SK-N-SH treated with all-trans-retinoic acid at 6 μM for 48 hours (cell line): Measurements from ENCODE around the gene LANCL1.

Experiments
- ARNTL ChIP-seq: fragments of 450-650 bp; formaldehyde crosslinking; IDR thresholded peaks from 2 replicates; pipeline ENCODE4 v1.5.0; 2020; ENCODE audit warnings: low read depth, mild to moderate bottlenecking, moderate library complexity, borderline replicate concordance
- GLIS3 ChIP-seq: fragments of 250-450 bp; sonication (Bioruptor Pico); IDR thresholded peaks from 2 replicates; pipeline ENCODE4 v1.5.0; 2020; ENCODE audit warnings: mild to moderate bottlenecking, moderate library complexity
- ZNF565 ChIP-seq: fragments of 450-650 bp; formaldehyde crosslinking; conservative IDR thresholded peaks from 2 replicates; pipeline ENCODE4 v1.5.0; 2020; ENCODE audit warnings: low read depth, mild to moderate bottlenecking, moderate library complexity
- ZNF70 ChIP-seq: fragments of 450-650 bp; formaldehyde crosslinking; IDR thresholded peaks from 2 replicates; pipeline ENCODE4 v1.5.0; 2020; ENCODE audit warnings: mild to moderate bottlenecking, moderate library complexity
- TF ChIP-seq, protein P1 (sequence below): fragments of 250-450 bp; sonication (Bioruptor Pico); IDR thresholded peaks from 2 replicates; pipeline ENCODE4 v1.5.1; 2021; ENCODE audit warnings: mild to moderate bottlenecking, moderate library complexity

DNA sequence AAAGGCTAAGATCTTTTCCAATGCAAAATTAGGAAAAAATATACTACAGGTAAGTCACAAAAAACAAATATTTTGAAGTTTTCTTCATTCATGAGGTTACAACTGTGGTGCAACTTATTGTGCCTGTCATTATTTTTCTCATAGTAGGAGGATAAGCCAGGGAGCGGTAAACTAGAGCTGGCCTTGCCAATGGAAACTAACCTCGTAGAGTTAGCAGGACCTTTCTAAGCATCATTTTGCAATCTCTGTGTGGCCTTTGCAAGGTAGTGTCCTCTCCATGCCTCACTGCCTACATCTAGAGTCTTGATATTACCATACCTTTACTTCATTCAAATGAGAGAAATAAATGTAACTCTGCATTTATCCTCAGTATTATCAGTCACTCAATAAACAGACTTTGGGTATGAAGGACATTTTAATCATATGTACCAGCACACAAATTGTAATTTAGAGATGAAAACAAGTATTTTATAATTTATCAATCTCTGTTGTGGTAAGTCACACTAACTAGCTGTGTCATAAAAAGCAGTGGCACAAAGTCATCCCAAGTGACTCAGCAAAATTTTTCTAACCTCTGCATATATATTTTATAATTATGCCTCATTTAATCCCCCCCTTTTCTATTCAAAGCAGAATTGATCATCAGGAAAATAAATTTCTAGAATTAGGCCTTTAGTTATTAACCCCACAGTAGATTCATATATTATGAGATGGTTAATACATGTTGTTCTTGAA lies 47.0 kb downstream of the LANCL1 start:
- TF ChIP-seq ARNTL (CRISPR knock-in tag) (no peak), ZNF565 (CRISPR knock-in tag) (no peak), GLIS3 (no peak), ZNF70 (CRISPR knock-in tag) (no peak)
- TF ChIP-seq, protein P1, sequence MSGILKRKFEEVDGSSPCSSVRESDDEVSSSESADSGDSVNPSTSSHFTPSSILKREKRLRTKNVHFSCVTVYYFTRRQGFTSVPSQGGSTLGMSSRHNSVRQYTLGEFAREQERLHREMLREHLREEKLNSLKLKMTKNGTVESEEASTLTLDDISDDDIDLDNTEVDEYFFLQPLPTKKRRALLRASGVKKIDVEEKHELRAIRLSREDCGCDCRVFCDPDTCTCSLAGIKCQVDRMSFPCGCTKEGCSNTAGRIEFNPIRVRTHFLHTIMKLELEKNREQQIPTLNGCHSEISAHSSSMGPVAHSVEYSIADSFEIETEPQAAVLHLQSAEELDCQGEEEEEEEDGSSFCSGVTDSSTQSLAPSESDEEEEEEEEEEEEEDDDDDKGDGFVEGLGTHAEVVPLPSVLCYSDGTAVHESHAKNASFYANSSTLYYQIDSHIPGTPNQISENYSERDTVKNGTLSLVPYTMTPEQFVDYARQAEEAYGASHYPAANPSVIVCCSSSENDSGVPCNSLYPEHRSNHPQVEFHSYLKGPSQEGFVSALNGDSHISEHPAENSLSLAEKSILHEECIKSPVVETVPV (CRISPR knock-in tag) = no peak
